ENCODE measurements around the gene CMTM8.
"Not testable (repeated sequence)": the region's sequence is repeated elsewhere in the genome, so short reads cannot be mapped to it uniquely, and the experiment has no call there.

The CMTM8 gene

GRCh38 chr3:32222950-32223349 lies 15.5 kb upstream of the CMTM8 start:
- no peaks in the 10 kb centered on the region for H3K27me3 ChIP-seq
- no peak overlapping the region for H3K4me3 ChIP-seq
- no peak overlapping the region for H3K4me2 ChIP-seq
- no peak overlapping the region for H3K27ac ChIP-seq
- peaks cover 0 to 25% (median 14%) of the 10 kb centered on the region in 10 experiments; a peak in 13 of 20 replicates for H3K4me1 ChIP-seq
- H3K9ac ChIP-seq: no peak overlapping the region
- H4K20me1 ChIP-seq: no peaks in the 10 kb centered on the region
- peaks cover 4 to 34% (median 22%) of the 10 kb centered on the region in 11 experiments; a peak in 18 of 22 replicates for H3K9me3 ChIP-seq (replicated peaks in 1 of 11)
- no peak for TF ChIP-seq Cebpa-rat (IDR thresholded peaks at IDR 0.05)
- H3K36me3 ChIP-seq: no peaks in the 10 kb centered on the region

- Histone ChIP-seq H4K20me1 (no peaks in the 10 kb centered on the region), H3K4me1 (peaks cover 0 to 25% (median 13%) of the 10 kb centered on the region in 10 experiments; a peak in 13 of 20 replicates), H3K9ac (no peak overlapping the region), H3K27ac (no peak overlapping the region), H3K4me3 (no peak overlapping the region), H3K27me3 (no peaks in the 10 kb centered on the region), H3K4me2 (no peak overlapping the region), H3K9me3 (replicated peaks in 1 of 11) (peaks cover 4 to 30% (median 22%) of the 10 kb centered on the region in 11 experiments; a peak in 18 of 22 replicates), H3K36me3 (peaks cover 0 to 3% (median 0%) of the 10 kb centered on the region in 11 experiments; a peak in 1 of 22 replicates)
- no peak for TF ChIP-seq Cebpa-rat (IDR thresholded peaks at IDR 0.05)
Measured at GRCh38 chr3:32224016-32224516, 14.4 kb upstream of the CMTM8 start.

GRCh38 chr3:32226875-32227500 lies 11.5 kb upstream of the CMTM8 start:
- no peak for TF ChIP-seq Cebpa-rat (IDR thresholded peaks at IDR 0.05)
- H3K4me3 ChIP-seq: no peak overlapping the region
- no peak overlapping the region for H3K9ac ChIP-seq
- no peaks in the 10 kb centered on the region for H4K20me1 ChIP-seq
- H3K9me3 ChIP-seq (replicated peaks in 1 of 11): peaks cover 0 to 12% (median 4%) of the 10 kb centered on the region in 11 experiments; a peak in 5 of 22 replicates
- peaks cover 0 to 5% (median 0%) of the 10 kb centered on the region in 11 experiments; a peak in 1 of 22 replicates for H3K36me3 ChIP-seq
- H3K4me1 ChIP-seq: peaks cover 0 to 18% (median 8%) of the 10 kb centered on the region in 10 experiments; a peak in 13 of 20 replicates
- no peak overlapping the region for H3K27ac ChIP-seq
- peak overlapping the region in 5 of 11 experiments; percentile 5 to 38 (median 21); a peak in 5 of 22 replicates for H3K4me2 ChIP-seq
- no peaks in the 10 kb centered on the region for H3K27me3 ChIP-seq

GRCh38 chr3:32228743-32229142 lies 9.7 kb upstream of the CMTM8 start:
- H3K4me2 ChIP-seq, H4K20me1 ChIP-seq, H3K27me3 ChIP-seq, H3K4me1 ChIP-seq, H3K4me3 ChIP-seq, H3K36me3 ChIP-seq, H3K27ac ChIP-seq, H3K9ac ChIP-seq: not testable (repeated sequence)
- peaks cover 0 to 12% (median 4%) of the 10 kb centered on the region in 11 experiments; a peak in 5 of 22 replicates for H3K9me3 ChIP-seq (replicated peaks in 1 of 11)

GRCh38 chr3:32229565-32229964 lies 8.9 kb upstream of the CMTM8 start:
- Histone ChIP-seq H3K4me2 (no peak overlapping the region), H3K9ac (no peak overlapping the region), H3K4me3 (no peak overlapping the region), H4K20me1 (no peaks in the 10 kb centered on the region), H3K27ac (no peak overlapping the region), H3K4me1 (peaks cover 0 to 9% (median 3%) of the 10 kb centered on the region in 10 experiments; a peak in 4 of 20 replicates), H3K9me3 (replicated peaks in 1 of 11) (peaks cover 0 to 12% (median 4%) of the 10 kb centered on the region in 11 experiments; a peak in 5 of 22 replicates), H3K27me3 (no peaks in the 10 kb centered on the region), H3K36me3 (peaks cover 0 to 5% (median 0%) of the 10 kb centered on the region in 11 experiments; a peak in 1 of 22 replicates)
- TF ChIP-seq Cebpa-rat (IDR thresholded peaks at IDR 0.05): no peak

GRCh38 chr3:32236377-32236776 lies 2.1 kb upstream of the CMTM8 start:
- H3K27me3 ChIP-seq: peaks cover 6 to 34% (median 22%) of the 10 kb centered on the region in 11 experiments; a peak in 18 of 22 replicates
- H3K4me3 ChIP-seq: no peak overlapping the region
- peaks cover 17 to 38% (median 28%) of the 10 kb centered on the region in 10 experiments for H3K4me1 ChIP-seq
- H3K9ac ChIP-seq: no peak overlapping the region
- H3K4me2 ChIP-seq: no peak overlapping the region
- H4K20me1 ChIP-seq: peaks cover 0 to 23% (median 10%) of the 10 kb centered on the region in 11 experiments; a peak in 10 of 22 replicates
- no peak for TF ChIP-seq Cebpa-rat (IDR thresholded peaks at IDR 0.05)
- H3K36me3 ChIP-seq: peaks cover 0 to 9% (median 0%) of the 10 kb centered on the region in 11 experiments; a peak in 3 of 22 replicates
- no peak overlapping the region for H3K27ac ChIP-seq
- peaks cover 0 to 11% (median 4%) of the 10 kb centered on the region in 11 experiments; a peak in 7 of 22 replicates for H3K9me3 ChIP-seq (replicated peaks in 1 of 11)

GRCh38 chr3:32237670-32238452 lies 619 bp upstream of the CMTM8 start:
- Histone ChIP-seq H3K9ac (peak overlapping the region; percentile 46 to 83 (median 80); a peak in 20 of 22 replicates), H3K4me2 (peak overlapping the region; percentile 91 to 98 (median 94)), H3K4me3 (peak overlapping the region; percentile 74 to 79 (median 76)), H3K9me3 (replicated peaks in 1 of 11) (peaks cover 0 to 11% (median 4%) of the 10 kb centered on the region in 11 experiments; a peak in 7 of 22 replicates), H3K4me1 (peaks cover 17 to 39% (median 28%) of the 10 kb centered on the region in 10 experiments), H3K27me3 (peaks cover 6 to 34% (median 22%) of the 10 kb centered on the region in 11 experiments; a peak in 18 of 22 replicates), H3K27ac (peak overlapping the region in 7 of 11 experiments; percentile 34 to 66 (median 57); a peak in 11 of 22 replicates), H4K20me1 (peaks cover 0 to 23% (median 10%) of the 10 kb centered on the region in 11 experiments; a peak in 10 of 22 replicates), H3K36me3 (peaks cover 0 to 23% (median 8%) of the 10 kb centered on the region in 11 experiments; a peak in 10 of 22 replicates)
- TF ChIP-seq Cebpa-rat (IDR thresholded peaks at IDR 0.05): no peak

GRCh38 chr3:32239307-32240158 lies 1.1 kb downstream of the CMTM8 start:
- Histone ChIP-seq H3K36me3 (peaks cover 0 to 40% (median 11%) of the 10 kb centered on the region in 11 experiments; a peak in 11 of 22 replicates), H3K27me3 (peaks cover 6 to 34% (median 22%) of the 10 kb centered on the region in 11 experiments; a peak in 18 of 22 replicates), H3K4me1 (peaks cover 17 to 39% (median 28%) of the 10 kb centered on the region in 10 experiments), H3K27ac (peak overlapping the region; percentile 34 to 77 (median 67); a peak in 20 of 22 replicates), H3K9ac (peak overlapping the region; percentile 71 to 83 (median 80)), H3K4me2 (peak overlapping the region; percentile 91 to 98 (median 94)), H3K9me3 (replicated peaks in 1 of 11) (peaks cover 0 to 11% (median 4%) of the 10 kb centered on the region in 11 experiments; a peak in 7 of 22 replicates), H4K20me1 (peaks cover 0 to 31% (median 11%) of the 10 kb centered on the region in 11 experiments; a peak in 12 of 22 replicates), H3K4me3 (peak overlapping the region; percentile 74 to 79 (median 76))
- TF ChIP-seq Cebpa-rat (IDR thresholded peaks at IDR 0.05): no peak
